ENCODE results near the gene KAT6B.
A peak's percentile ranks its signal among the peaks of the same experiment; 100 is the strongest.

KAT6B gene

GRCh38 chr10:74987339-74988053 is 161.1 kb downstream of the KAT6B start:
- no peak overlapping the region for H3K4me3 ChIP-seq (ENCODE audit: low read length)
- no peak for DNase-seq (ENCODE audit: low read depth)
- no peak for TF ChIP-seq CTCF (IDR thresholded peaks at IDR 0.05; ENCODE audit: insufficient read depth, low read depth, low read length, missing control alignments)

GRCh38 chr10:74988054-74988775 is 161.8 kb downstream of the KAT6B start:
- no peak for DNase-seq (ENCODE audit: low read depth)
- H3K4me3 ChIP-seq (ENCODE audit: low read length) = no peak overlapping the region
- no peak for TF ChIP-seq CTCF (IDR thresholded peaks at IDR 0.05; ENCODE audit: insufficient read depth, low read depth, low read length, missing control alignments)

GRCh38 chr10:74988832-74989561 is 162.6 kb downstream of the KAT6B start:
- H3K4me3 ChIP-seq (ENCODE audit: low read length) = no peak overlapping the region
- DNase-seq (ENCODE audit: low read depth) = peak; percentile 13
- no peak for TF ChIP-seq CTCF (IDR thresholded peaks at IDR 0.05; ENCODE audit: insufficient read depth, low read depth, low read length, missing control alignments)

- TF ChIP-seq CTCF (IDR thresholded peaks at IDR 0.05; ENCODE audit: insufficient read depth, low read depth, low read length, missing control alignments) = peak; percentile 63
- DNase-seq (ENCODE audit: low read depth) = peak; percentile 57
- no peak overlapping the region for H3K4me3 ChIP-seq (ENCODE audit: low read length)
These were observed 165.0 kb downstream of the KAT6B start for GRCh38 chr10:74991435-74991834.

- no peak overlapping the region for H3K4me3 ChIP-seq (ENCODE audit: low read length)
- no peak for TF ChIP-seq CTCF (IDR thresholded peaks at IDR 0.05; ENCODE audit: insufficient read depth, low read depth, low read length, missing control alignments)
- no peak for DNase-seq (ENCODE audit: low read depth)
These were observed 165.7 kb downstream of the KAT6B start for GRCh38 chr10:74992068-74992467.

- no peak for DNase-seq (ENCODE audit: low read depth)
- TF ChIP-seq CTCF (IDR thresholded peaks at IDR 0.05; ENCODE audit: insufficient read depth, low read depth, low read length, missing control alignments) = no peak
- no peak overlapping the region for H3K4me3 ChIP-seq (ENCODE audit: low read length)
These were observed 167.2 kb downstream of the KAT6B start for GRCh38 chr10:74993649-74994048.

All from epithelial cell of esophagus (primary cell).